C4-2B (cell line): ENCODE data around the gene POLR1B.
"Not testable (repeated sequence)": the region's sequence is repeated elsewhere in the genome, so short reads cannot be mapped to it uniquely, and the experiment has no call there.

Experiments used
- ZFX ChIP-seq: fragments of 450-650 bp; IDR thresholded peaks from 2 replicates; pipeline ENCODE4 v1.6.1; 2017
- TF ChIP-seq, protein P1 (sequence below): fragments of 450-650 bp; conservative IDR thresholded peaks from 2 replicates; pipeline ENCODE4 v1.5.1; 2017; ENCODE audit warnings: mild to moderate bottlenecking

DNA sequence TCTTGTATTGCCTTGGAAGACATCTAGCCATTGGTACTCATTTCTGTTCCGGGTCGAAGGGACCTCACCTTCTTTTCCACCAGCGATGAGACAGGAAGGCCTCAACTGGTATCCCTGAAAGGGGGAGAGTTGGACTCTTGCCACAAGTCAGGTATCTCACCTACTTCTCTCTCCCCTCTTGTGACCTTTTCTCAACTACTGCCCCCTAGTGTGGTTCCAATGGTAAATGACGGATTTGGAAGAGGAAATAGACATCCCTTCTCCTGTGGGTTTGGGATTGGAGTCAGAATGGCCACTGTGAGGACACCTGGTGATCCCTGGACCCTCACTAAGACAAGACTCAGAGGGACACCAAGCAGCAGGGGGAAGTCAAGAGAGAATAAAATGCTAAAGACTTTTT lies 46.4 kb upstream of the POLR1B start:
- TF ChIP-seq, protein P1, sequence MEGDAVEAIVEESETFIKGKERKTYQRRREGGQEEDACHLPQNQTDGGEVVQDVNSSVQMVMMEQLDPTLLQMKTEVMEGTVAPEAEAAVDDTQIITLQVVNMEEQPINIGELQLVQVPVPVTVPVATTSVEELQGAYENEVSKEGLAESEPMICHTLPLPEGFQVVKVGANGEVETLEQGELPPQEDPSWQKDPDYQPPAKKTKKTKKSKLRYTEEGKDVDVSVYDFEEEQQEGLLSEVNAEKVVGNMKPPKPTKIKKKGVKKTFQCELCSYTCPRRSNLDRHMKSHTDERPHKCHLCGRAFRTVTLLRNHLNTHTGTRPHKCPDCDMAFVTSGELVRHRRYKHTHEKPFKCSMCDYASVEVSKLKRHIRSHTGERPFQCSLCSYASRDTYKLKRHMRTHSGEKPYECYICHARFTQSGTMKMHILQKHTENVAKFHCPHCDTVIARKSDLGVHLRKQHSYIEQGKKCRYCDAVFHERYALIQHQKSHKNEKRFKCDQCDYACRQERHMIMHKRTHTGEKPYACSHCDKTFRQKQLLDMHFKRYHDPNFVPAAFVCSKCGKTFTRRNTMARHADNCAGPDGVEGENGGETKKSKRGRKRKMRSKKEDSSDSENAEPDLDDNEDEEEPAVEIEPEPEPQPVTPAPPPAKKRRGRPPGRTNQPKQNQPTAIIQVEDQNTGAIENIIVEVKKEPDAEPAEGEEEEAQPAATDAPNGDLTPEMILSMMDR, result 0 out of 2 replicates have a peak, but pooled peaks have one; percentile 7
- TF ChIP-seq ZFX, result not testable (repeated sequence)
